Epidermal melanocyte (primary cell): ENCODE results near the gene ASPDH.

ENCODE experiments used
- DNase-seq: peaks from one replicate; pipeline ENCODE4 v3.0.0; 2011; ENCODE audit warnings: low spot score; ENCODE audit not compliant: insufficient read length

The ASPDH gene

GRCh38 chr19:50513746-50514345 lies at the start of gene ASPDH:
Gene ASPDH, minus strand, starts transcription at chr19:50513913. Its CDS starts 90 bp downstream, at chr19:50513823.
- no peak for DNase-seq

DNA sequence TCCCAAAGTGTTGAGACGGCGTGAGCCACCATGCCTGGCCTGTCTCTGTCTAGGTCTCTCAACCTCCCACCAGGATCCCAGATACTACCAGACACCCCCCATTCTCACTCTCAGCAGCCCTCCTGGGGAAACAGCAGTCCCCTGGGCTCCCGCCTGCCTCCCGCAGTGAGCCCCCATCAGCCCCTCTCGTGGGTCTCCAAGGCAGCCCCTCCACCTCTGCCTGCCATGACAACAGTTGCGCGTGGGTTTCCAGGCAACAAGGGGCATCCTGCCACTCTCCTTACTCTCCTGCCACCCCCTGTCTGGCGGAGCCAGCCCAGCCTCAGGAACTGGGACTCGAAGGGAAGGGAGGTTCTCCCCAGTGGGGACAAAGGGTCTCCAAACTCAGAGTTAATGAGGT lies 49.3 kb upstream of the ASPDH start:
- DNase-seq, result no peak

DNA sequence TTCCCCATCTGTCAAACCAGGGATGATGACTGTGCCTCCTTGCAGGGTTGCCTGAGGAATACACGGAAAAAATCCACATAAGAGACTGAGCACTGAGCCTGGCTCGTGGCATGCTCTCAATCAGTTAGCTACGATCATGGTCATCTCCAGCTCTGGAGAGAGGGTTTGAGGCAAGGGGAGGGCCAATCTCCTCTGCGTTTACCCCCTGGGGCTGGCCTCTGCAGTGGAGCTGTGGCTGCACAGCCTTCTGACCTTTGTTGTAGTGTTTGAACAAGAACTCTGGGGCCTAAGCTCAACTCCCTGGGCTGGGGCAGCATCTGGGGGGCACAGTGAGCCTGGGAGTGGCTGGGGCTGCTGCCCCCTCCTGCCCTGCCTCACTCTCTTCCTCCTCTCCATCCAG lies 48.6 kb upstream of the ASPDH start:
- no peak for DNase-seq

GRCh38 chr19:50559636-50560035 lies 45.9 kb upstream of the ASPDH start:
- DNase-seq, result no peak

GRCh38 chr19:50558449-50558848 lies 44.7 kb upstream of the ASPDH start:
- no peak for DNase-seq

- DNase-seq, result no peak
Observed at GRCh38 chr19:50558039-50558438, 44.3 kb upstream of the ASPDH start.

GRCh38 chr19:50557009-50557613 lies 43.4 kb upstream of the ASPDH start:
- no peak for DNase-seq

- DNase-seq, result peak; percentile 83
Observed at GRCh38 chr19:50556282-50557008, 42.7 kb upstream of the ASPDH start.

GRCh38 chr19:50555450-50556281 lies 42.0 kb upstream of the ASPDH start:
- DNase-seq, result no peak

- no peak for DNase-seq
Observed at GRCh38 chr19:50555033-50555432, 41.3 kb upstream of the ASPDH start.

DNA sequence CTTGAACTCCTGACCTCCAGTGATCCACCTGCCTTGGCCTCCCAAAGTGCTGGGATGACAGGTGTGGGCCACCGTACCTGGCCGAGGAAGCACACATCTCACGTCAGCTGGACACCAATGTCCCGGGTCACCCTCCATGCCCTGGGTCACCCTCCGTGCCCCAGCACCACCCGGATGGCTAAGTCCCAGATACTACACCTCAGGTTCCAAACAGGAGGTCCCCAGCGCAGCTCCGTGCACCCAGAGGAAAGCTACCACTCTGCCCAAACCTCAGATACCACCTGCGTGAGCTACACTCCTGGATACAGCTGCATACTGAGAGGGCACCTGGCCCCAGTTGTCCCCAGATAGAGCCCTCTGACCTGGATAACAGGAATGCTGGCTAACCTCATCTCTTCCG lies 40.5 kb upstream of the ASPDH start:
- no peak for DNase-seq

DNA sequence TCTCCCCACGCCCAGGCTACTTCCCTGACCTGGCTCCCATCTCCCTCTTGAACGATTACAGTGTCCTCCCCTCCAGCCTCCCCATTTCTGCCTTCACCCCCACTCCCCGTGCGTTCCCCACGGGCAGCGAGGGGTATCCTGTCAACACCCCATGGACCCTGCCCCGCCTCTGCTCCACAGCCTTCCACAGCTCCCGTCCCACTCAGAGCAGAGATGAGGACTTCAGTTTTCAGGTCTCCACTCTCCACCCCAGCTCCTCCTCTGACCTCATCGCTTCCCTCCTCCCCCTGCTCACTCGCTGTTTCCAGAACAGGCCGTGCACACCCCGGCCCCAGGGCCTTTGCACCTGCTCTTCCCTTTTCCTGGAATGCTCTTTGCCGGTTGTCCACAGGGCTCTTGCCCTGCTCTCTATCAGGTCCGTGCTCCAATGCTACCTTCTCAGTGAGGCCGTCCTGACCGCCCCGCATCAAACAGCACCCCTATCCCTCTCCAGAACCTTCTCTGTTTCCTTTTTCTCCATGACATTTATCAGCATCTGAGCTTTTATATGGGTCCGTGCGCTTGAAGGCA lies 39.5 kb upstream of the ASPDH start:
- no peak for DNase-seq

DNA sequence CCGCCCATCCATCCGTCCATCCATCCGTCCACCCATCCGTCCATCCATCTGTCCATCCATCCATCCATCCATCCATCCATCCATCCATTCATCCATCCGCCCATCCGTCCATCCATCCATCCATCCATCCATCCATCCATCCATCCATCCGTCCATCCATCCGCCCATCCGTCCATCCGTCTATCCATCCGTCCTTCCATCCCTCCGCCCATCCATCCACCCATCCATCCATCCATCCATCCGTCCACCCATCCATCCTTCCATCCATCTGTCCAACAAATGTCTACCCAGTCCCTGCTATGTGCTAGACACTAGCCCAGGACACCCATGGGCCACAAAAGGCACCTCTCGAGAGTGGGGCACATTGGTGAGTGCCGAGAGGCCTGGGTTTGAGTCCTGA lies 38.8 kb upstream of the ASPDH start:
- DNase-seq, result no peak

- no peak for DNase-seq
Observed at GRCh38 chr19:50551715-50552187, 38.0 kb upstream of the ASPDH start.

DNA sequence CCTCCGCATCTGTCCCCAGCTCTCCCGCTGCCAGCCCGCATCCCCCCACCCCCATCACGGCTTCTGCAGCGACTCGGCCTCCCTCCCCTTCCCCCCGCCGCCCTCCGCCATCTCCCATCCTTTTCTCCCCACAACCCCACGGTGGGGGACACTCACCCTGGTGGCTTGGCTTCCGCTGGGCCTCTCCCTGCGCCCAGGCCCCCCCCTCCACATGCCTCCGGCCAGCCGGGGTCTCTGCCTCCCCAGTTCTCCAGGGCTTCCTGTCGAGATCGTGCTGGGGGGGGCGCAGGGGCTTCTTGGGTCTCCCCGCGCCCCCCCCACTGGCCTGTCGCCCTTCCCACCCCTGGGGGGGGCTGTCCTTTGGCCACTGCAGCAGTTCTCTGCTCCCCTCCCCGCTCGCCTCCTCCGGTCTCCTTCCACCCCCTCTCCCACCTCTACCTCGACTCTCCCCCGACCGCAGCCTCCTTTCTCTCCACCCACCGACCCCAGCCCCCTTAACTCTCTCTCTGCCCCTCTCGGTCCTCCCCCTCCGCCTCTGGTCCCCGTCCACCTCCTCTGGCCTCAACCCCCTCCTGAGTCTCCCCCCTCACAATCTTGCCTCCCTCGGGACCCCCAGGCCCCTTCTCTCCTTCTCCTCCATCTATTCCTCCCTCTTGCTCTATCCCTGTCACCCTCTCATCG lies 37.5 kb upstream of the ASPDH start:
- DNase-seq, result no peak

DNA sequence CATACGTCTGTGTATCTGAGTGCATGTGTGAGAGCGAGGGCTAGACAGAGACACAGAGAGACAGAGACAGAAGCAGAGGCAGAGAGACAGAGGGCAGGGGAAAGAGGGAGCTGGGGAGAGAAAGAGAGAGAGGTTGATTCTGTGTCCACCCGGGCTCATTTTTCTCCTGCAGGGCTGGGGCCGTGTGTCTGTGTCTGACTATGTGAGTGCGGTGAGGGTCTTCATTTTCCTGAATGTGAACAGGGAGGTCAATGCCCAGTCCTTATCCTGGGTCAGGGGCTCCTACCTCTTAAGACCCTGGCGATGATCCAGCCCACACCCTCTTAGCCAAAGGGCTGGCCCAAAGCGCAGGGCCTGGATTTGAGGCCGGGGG lies 36.9 kb upstream of the ASPDH start:
- DNase-seq, result no peak

GRCh38 chr19:50549927-50550593 lies 36.3 kb upstream of the ASPDH start:
- DNase-seq, result no peak

GRCh38 chr19:50549059-50549926 lies 35.6 kb upstream of the ASPDH start:
- no peak for DNase-seq
